T-helper 2 cell treated with Interferon-gamma antibody and Interleukin-4, amounts not matched to agents 100 ng/mL and 5 ng/mL, for 36 hours (primary cell): ENCODE data around the gene CXCL16. TPM values are rescaled to one million over a fixed set of nuclear protein-coding genes. Genes with fewer than 3 reads are reported as not detected.

ENCODE experiments used
- intact Hi-C: fragments of 100-400 bp; cut with micrococcal nuclease; formaldehyde crosslinking; loops from one replicate; pipeline ENCODE4 v1.15.1; 2023
- total RNA-seq: library from RNA; stranded (reverse); gene quantifications from 2 replicates; pipeline ENCODE4 v1.2.3, GENCODE V29; 2022

The CXCL16 gene
- total RNA-seq, 1 donor from 2014 or later: 0.75 TPM

DNA sequence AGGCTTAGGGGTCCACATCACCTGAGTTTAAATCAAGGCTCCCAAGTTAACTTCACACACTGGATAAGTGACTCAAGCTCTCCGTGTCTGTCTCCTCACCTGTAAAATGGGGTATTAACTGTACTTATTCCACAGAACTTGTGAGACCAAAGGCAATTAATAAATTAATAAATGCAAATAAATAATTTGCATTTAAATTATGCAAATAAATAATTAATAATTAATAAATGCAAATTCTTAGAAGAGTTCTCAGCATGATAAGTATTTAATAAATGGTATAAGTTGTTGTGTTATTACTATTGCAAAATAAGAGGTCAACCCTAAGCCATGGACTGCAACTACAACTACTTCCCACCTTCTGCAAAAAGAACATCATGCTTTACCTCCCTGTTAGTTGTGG, 13.7 kb upstream of the CXCL16 start:
- intact Hi-C loops: no loop called here

DNA sequence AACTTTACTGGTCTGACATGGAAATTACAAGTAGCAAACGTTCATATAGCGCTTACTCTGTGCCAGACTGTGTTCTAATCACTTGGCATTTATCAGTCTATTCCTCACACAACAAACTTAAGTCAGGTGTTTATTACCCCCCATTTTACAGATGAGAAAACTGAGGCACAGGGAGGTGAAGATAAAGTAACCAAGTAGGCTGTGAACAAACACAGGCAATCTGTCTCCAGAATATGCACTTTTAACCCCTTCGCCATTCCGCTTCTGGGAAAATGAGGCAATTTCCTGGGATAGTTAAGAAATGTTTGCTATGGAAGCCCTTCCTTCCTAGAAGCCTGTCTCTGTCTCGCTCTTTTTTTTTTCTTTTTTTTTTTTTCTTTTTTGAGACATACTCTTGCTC, 12.2 kb upstream of the CXCL16 start:
- intact Hi-C loops: no loop called here

- intact Hi-C loops: no loop called here
These were observed 10.9 kb upstream of the CXCL16 start for GRCh38 chr17:4750606-4751005.

GRCh38 chr17:4748686-4749085, 9.0 kb upstream of the CXCL16 start:
- intact Hi-C loops: no loop called here

DNA sequence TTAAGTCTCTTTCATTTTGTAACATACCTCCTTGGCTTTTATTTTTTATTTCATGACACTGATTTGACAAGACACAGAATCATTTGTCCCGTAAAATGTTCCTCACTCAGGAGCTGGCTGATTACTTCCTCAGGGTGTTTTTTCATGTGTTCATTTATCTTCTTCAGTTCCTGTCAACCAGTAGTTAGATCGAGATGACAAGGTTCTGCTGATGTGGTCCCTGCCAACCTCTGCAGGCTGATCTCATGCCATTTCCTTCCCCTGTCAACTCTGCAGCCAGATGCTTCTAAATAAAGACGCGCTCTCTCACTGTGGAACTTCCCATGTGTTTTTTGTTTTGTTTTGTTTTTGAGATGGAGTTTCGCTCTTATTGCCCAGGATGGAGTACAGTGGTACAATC, 8.1 kb upstream of the CXCL16 start:
- intact Hi-C loops: no loop called here

DNA sequence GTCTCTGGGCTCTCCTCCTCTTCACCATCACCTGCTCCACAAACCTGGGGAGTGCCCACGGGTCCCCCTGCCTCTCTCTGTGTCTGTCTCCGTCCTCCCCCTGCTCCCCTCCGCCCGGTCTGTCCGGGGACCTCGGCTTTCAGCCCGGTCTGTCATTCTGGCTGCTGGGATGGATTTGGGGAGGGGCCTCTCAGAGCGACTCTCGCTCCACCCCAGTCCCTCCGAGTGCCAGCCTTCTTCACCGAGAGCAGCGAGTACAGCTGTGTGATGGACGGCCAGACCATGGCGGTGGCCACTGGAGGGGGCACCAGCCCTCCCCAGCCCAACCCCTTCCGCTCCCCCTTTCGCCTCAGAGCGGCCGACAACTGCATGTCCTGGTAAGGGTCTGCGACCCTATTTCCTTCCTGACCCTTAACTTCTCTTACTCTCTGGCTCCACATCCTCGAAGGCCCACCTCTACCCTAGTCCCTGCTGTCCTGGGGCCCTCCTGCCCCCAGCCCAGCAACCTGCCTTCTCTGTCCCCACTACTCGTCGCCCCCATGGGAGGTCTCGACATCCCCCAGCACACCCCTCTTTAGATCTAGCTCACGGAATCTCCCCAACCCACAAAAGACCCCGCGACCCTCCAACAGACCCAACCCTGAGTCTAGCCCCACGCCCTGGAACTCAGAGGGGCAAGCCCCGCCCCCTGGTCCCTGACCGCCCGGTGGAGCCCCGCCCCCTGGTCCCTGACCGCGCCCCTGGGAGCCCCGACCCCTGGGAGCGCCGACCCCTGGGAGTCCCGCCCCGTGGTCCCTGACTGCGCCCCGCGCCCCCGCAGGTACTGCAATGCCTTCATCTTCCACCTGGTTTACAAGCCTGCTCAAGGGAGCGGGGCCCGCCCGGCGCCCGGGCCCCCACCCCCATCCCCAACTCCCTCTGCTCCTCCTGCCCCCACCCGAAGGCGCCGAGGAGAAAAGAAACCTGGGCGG, 5.6 kb upstream of the CXCL16 start:
- intact Hi-C loops: no loop called here

DNA sequence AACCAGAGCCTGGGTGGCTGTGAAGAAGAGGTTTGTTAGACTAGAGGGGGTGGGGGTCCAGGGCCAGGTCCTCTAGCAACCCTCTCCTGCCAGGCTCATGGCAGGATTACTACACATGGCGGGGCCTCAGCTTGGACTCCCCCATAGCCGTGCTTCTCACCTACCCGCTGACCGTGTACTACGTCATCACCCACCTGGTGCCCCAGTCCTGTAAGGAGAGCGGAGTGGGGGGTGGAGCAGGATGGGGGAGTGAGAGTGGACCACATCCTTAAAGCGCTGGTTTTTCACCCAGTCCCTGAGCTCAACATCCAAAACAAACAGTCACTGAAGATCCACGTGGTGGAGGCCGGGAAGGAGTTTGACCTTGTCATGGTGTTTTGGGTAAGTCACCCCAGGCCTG, 4.2 kb upstream of the CXCL16 start:
- intact Hi-C loops: no loop called here

DNA sequence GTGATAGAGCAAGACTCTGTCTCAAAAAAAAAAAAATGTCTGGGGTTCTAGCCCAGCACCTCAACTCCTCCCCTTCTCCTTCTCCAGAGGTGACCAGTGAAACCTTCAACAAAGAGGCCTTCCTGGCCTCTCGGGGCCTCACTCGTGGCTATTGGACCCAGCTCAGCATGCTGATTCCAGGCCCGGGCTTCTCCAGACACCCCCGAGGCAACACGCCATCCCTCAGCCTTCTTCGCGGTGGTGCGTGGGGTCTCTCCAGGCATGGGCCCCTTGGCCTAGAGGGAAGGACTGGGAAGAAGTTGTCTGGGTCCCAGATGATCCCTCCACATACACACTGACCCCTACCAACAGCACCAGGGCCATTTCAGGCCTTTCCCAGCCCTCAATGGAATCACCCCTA, 3.5 kb upstream of the CXCL16 start:
- intact Hi-C loops: no loop called here

GRCh38 chr17:4742629-4743028, 2.9 kb upstream of the CXCL16 start:
- intact Hi-C loops: no loop called here

GRCh38 chr17:4742133-4742532, 2.4 kb upstream of the CXCL16 start:
- intact Hi-C loops: no loop called here

DNA sequence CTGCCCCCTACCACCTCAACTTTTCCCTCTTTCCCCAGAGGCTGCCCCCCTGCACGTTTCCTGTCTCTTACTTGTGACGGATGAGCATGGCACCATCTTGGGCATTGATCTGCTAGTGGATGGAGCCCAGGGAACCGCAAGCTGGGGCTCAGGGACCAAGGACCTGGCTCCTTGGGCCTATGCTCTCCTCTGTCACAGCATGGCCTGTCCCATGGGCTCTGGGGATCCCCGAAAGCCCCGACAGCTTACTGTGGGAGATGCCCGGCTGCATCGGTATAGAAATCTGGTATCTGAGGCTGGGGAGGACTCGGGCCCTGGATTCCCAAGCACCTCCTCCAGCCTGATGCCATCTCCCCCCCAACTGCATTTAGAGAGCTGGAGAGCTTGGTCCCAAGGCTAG, 1.8 kb upstream of the CXCL16 start:
- intact Hi-C loops: no loop called here

DNA sequence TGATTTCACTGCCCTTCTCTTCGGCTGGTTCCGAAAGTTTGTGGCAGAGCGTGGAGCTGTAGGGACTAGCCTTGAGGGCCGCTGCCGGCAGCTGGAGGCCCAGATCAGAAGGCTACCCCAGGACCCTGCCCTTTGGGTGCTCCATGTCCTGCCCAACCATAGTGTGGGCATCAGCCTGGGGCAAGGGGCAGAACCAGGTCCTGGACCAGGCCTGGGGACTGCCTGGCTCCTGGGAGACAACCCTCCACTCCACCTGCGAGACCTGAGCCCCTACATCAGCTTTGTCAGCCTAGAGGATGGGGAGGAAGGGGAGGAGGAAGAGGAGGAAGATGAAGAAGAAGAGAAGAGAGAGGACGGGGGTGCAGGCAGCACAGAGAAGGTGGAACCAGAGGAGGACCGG, 856 bp upstream of the CXCL16 start:
- intact Hi-C loops: no loop called here

DNA sequence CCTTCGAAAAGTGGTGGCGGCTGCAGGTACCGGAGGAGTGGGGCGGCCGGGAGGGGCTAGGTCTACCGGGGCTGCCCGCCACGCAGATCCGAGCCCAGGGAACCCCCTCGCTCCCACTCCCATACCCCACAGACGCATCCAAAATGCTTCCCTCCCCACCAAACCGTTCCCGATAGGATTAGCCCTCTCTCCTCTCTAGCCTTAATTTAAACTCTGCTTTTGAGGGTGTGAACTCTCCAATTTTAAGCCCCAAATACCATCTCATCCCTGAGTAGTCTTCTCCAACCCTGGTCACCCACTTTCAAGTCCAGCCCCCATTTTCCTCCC, 260 bp upstream of the CXCL16 start:
- intact Hi-C loops: no loop called here

DNA sequence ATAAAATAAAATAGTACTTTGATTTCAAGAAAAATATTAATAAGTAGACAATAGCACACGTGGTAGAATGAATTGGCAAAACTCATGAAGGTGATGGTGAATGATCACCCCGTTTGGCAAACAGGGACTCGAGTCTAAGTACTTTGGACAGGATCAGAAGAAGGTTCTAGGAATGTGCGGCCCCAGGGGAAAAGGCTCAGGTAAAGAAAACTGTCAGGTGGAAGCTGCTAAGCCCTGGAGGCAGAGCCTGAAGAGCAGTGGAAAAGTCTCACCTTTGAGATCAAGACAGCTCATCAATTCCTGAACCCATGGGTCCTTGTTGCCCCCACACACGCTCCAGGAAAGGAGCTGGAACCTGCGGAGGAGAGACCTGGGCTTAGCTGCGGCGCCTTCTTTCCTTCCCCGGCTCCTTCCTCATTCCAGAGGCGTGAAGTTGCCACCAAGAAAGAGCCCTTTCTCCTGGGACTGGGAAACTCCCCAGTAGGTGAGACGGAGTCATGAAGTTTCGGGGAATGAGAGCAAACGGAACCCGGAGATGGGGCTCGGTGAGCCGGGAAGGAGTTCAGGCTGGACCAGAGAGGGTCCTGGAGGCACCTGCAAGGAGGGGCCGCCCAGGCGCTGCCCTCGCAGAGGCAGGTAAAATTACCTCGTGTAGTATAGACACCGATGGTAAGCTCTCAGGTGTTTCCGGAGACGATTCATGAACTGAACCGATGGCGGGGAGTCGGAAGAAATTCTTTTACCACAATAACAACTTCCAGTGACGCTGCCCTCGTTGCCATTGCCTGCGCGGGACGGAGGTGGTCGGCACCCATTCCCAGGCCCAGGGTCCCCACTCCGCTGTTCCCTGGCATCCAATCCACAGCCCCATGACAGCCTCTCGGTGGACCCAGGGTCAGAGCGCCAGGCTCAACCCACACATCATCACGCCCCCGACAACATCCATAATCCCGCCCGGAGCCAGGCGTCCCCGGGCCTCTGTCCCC, 1.3 kb downstream of the CXCL16 start:
- intact Hi-C loops: no loop called here

GRCh38 chr17:4735876-4736651, 3.7 kb downstream of the CXCL16 start:
- intact Hi-C loops: no loop called here

- intact Hi-C loops: no loop called here
These were observed 4.8 kb downstream of the CXCL16 start for GRCh38 chr17:4734857-4735475.

DNA sequence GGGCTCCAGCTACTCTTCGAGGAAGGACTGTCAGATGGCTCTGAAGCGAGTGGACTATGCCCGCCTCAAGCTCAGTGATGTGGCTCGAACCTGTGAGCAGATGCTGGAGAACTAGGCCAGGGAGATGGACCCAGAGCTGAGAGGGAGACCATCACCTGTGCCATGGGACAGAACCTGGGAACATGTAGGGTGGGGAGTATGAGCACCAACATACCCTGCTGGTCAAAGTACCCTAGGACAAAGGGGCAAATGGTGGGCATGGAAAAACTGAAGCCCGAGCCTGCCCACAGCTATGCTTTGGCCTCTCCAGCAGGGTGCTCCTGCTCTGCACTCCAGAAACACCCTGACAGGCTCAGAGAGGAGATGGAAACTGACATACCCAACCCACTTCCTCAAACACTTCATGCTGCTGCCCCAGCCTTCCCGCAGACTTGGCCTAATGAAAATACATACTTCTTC, 6.6 kb downstream of the CXCL16 start:
- intact Hi-C loops: no loop called here

DNA sequence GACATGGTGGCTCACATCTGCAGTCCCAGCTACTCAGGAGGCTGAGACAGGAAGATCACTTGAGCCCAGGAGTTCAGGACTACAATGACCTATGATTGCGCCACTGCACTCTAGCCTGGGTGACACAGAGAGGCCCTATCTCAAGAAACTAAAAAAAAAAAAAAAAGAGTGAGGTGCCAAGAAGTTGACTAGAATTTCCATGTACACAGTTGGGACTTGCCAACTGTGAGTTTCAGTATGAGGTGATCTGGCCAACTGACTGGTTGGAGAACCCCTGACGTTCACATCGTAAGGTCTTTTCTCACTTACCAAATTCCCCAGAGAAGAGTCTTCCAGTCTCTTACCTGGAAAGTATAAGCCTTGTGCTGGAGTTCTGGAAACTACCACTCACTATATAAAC, 11.6 kb downstream of the CXCL16 start:
- intact Hi-C loops: no loop called here

- intact Hi-C loops: no loop called here
These were observed 13.9 kb downstream of the CXCL16 start for GRCh38 chr17:4725646-4726310.

GRCh38 chr17:4724650-4725049, 15.1 kb downstream of the CXCL16 start:
- intact Hi-C loops: no loop called here
